Measurements from ENCODE around the gene ABCC6.

The ABCC6 gene

DNA sequence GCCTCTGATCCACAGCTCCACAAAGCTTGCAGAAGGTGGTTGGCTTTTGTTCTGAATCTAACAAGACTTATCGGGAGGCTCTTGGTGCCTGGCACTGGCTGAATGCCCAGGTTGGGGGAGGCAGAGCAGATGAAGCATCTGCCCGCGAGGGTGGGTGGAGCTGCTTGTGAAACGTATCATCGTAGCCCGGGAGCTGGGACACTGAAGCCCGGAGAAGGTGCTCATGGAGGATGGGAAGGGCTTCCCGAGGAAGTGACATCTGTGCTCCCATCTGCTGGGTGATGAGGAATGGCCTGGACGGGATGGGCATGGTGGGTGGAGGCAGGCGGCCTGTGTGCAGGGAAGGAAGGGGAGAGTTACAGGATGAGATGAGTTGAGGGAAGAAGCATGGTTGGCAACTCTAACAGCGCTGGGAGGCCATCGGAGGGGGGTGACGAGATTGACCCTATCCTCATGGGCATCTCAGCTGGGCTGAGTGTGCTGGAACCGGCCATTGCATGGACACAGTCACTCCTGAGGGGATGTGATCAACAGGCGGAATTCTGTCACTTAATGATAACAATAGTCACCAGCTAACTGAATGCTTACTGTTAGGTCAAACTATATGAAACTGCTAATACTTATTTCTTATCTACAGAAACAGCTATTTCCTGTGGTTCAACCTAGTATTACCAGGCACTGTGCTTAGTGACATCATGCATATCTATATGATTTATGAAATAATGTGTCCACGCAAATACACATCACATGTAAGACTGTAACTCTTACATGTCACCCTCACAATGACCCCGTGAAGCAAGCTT, 102.7 kb downstream of the ABCC6 start:
- Histone ChIP-seq H3K4me3 (ENCODE audit: low read depth in 1 of 2, low read length in 2 of 2) (no peak overlapping the region), H3K36me3 (ENCODE audit: insufficient read depth, low read length) (peaks cover 85% of the 10 kb centered on the region), H3K9me3 (ENCODE audit: insufficient read depth, low read length, severe bottlenecking) (peaks cover 18% of the 10 kb centered on the region), H2AFZ (ENCODE audit: low read depth, low read length) (no peak overlapping the region), H3K4me2 (ENCODE audit: insufficient read depth, low read length) (no peak overlapping the region), H3K9ac (ENCODE audit: low read depth, low read length) (no peak overlapping the region), H4K20me1 (ENCODE audit: insufficient read depth, low read length) (no peaks in the 10 kb centered on the region), H3K4me1 (ENCODE audit: insufficient read depth, low read length) (no peaks in the 10 kb centered on the region), H3K27ac (ENCODE audit: low read length) (no peak overlapping the region), H3K79me2 (ENCODE audit: insufficient read depth, low read length) (no peaks in the 10 kb centered on the region), H3K27me3 (ENCODE audit: insufficient read depth, low read length, poor library complexity) (no peaks in the 10 kb centered on the region)
- DNase-seq (no peak), ATAC-seq (ENCODE audit: insufficient read depth, low read depth) (no peak)
- no peak for TF ChIP-seq EZH2 (IDR thresholded peaks at IDR 0.05; ENCODE audit: borderline replicate concordance, low read depth, low read length, severe bottlenecking)
- TF ChIP-seq, protein P1, sequence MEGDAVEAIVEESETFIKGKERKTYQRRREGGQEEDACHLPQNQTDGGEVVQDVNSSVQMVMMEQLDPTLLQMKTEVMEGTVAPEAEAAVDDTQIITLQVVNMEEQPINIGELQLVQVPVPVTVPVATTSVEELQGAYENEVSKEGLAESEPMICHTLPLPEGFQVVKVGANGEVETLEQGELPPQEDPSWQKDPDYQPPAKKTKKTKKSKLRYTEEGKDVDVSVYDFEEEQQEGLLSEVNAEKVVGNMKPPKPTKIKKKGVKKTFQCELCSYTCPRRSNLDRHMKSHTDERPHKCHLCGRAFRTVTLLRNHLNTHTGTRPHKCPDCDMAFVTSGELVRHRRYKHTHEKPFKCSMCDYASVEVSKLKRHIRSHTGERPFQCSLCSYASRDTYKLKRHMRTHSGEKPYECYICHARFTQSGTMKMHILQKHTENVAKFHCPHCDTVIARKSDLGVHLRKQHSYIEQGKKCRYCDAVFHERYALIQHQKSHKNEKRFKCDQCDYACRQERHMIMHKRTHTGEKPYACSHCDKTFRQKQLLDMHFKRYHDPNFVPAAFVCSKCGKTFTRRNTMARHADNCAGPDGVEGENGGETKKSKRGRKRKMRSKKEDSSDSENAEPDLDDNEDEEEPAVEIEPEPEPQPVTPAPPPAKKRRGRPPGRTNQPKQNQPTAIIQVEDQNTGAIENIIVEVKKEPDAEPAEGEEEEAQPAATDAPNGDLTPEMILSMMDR (IDR thresholded peaks at IDR 0.05; ENCODE audit: borderline replicate concordance, extremely low read depth, low read length, poor library complexity, severe bottlenecking): no peak

DNA sequence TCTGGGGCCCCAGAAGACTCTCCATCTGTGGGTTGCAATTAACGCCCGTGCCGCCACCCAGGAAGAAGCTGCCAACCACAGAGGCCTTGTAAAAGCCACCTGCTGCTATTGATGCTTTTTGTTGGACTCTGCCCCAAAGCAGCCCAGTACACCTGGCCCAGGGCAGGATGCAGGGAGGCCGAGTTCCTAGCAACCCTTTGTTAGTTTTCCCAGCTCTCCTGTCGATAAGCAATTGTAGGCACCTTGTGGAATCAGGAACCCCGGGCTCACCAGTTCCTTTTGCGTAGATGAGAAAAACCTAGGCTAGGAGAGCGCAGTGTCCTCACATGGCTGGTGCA, 103.3 kb downstream of the ABCC6 start:
- ATAC-seq (ENCODE audit: insufficient read depth, low read depth) (no peak), DNase-seq (no peak)
- H3K27me3 ChIP-seq (ENCODE audit: insufficient read depth, low read length, poor library complexity): no peaks in the 10 kb centered on the region
- H3K27ac ChIP-seq (ENCODE audit: low read length): no peak overlapping the region
- H3K9ac ChIP-seq (ENCODE audit: low read depth, low read length): no peak overlapping the region
- TF ChIP-seq EZH2 (IDR thresholded peaks at IDR 0.05; ENCODE audit: borderline replicate concordance, low read depth, low read length, severe bottlenecking): no peak
- TF ChIP-seq, protein P1 (IDR thresholded peaks at IDR 0.05; ENCODE audit: borderline replicate concordance, extremely low read depth, low read length, poor library complexity, severe bottlenecking): no peak
- H2AFZ ChIP-seq (ENCODE audit: low read depth, low read length): no peak overlapping the region
- no peaks in the 10 kb centered on the region for H3K79me2 ChIP-seq (ENCODE audit: insufficient read depth, low read length)
- H4K20me1 ChIP-seq (ENCODE audit: insufficient read depth, low read length): no peaks in the 10 kb centered on the region
- H3K4me3 ChIP-seq (ENCODE audit: low read depth in 1 of 2, low read length in 2 of 2): no peak overlapping the region
- no peaks in the 10 kb centered on the region for H3K4me1 ChIP-seq (ENCODE audit: insufficient read depth, low read length)
- H3K36me3 ChIP-seq (ENCODE audit: insufficient read depth, low read length): peaks cover 87% of the 10 kb centered on the region
- peaks cover 17% of the 10 kb centered on the region for H3K9me3 ChIP-seq (ENCODE audit: insufficient read depth, low read length, severe bottlenecking)
- no peak overlapping the region for H3K4me2 ChIP-seq (ENCODE audit: insufficient read depth, low read length)

DNA sequence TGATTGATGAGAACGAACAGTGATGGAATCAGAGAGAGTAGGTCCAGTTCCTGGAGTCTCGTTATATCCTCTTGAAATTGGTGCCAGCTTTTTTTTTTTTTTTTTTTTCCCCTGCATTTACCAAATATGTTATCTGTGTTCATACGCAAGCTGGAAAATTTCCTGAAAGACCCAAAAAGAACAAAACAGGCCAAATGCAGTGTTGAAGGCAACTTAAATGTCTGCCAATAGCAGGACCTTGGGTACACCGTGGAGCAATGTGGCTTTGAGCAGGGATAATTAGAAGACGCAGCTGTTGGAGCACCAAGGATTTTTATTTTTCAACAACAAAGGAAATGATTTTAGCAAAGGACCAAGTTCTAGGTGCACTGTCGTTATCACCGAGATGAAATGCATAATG, 105.0 kb downstream of the ABCC6 start:
- Histone ChIP-seq H3K4me1 (ENCODE audit: insufficient read depth, low read length) (no peaks in the 10 kb centered on the region), H4K20me1 (ENCODE audit: insufficient read depth, low read length) (no peaks in the 10 kb centered on the region), H3K27me3 (ENCODE audit: insufficient read depth, low read length, poor library complexity) (no peaks in the 10 kb centered on the region), H3K9ac (ENCODE audit: low read depth, low read length) (no peak overlapping the region), H3K9me3 (ENCODE audit: insufficient read depth, low read length, severe bottlenecking) (peaks cover 10% of the 10 kb centered on the region), H2AFZ (ENCODE audit: low read depth, low read length) (no peak overlapping the region), H3K4me2 (ENCODE audit: insufficient read depth, low read length) (no peak overlapping the region), H3K36me3 (ENCODE audit: insufficient read depth, low read length) (peaks cover 88% of the 10 kb centered on the region), H3K4me3 (ENCODE audit: low read depth in 1 of 2, low read length in 2 of 2) (no peak overlapping the region), H3K27ac (ENCODE audit: low read length) (no peak overlapping the region), H3K79me2 (ENCODE audit: insufficient read depth, low read length) (no peaks in the 10 kb centered on the region)
- ATAC-seq (ENCODE audit: insufficient read depth, low read depth): no peak
- TF ChIP-seq, protein P1 (IDR thresholded peaks at IDR 0.05; ENCODE audit: borderline replicate concordance, extremely low read depth, low read length, poor library complexity, severe bottlenecking): no peak
- TF ChIP-seq EZH2 (IDR thresholded peaks at IDR 0.05; ENCODE audit: borderline replicate concordance, low read depth, low read length, severe bottlenecking): no peak
- no peak for DNase-seq
